GM18867 (cell line): Measurements from ENCODE around the gene CARS1.
A peak's percentile ranks its signal among the peaks of the same experiment; 100 is the strongest.
"Not testable (repeated sequence)": the region's sequence is repeated elsewhere in the genome, so short reads cannot be mapped to it uniquely, and the experiment has no call there.

Source experiments
- ATAC-seq: cut with Tn5 transposase; IDR thresholded peaks from one replicate; pipeline ENCODE4 v1.9.1; 2021; ENCODE audit warnings: mild to moderate bottlenecking, moderate library complexity; ENCODE audit not compliant: unreplicated experiment

The CARS1 gene

GRCh38 chr11:3063876-3064275, 6.7 kb upstream of the CARS1 start:
- not testable (repeated sequence) for ATAC-seq

- not testable (repeated sequence) for ATAC-seq
These were observed 6.2 kb upstream of the CARS1 start for GRCh38 chr11:3063432-3063831.

GRCh38 chr11:3060436-3061025, 3.3 kb upstream of the CARS1 start:
- ATAC-seq: no peak

- ATAC-seq: no peak
These were observed 1.8 kb upstream of the CARS1 start for GRCh38 chr11:3058753-3059664.

- peak; percentile 14 for ATAC-seq
These were observed 741 bp downstream of the CARS1 start for GRCh38 chr11:3056296-3057068.

- no peak for ATAC-seq
These were observed 1.3 kb downstream of the CARS1 start for GRCh38 chr11:3055891-3056290.

GRCh38 chr11:3052567-3052966, 4.7 kb downstream of the CARS1 start:
- no peak for ATAC-seq

GRCh38 chr11:3052109-3052479, 5.1 kb downstream of the CARS1 start:
- ATAC-seq: no peak

- ATAC-seq: no peak
These were observed 5.8 kb downstream of the CARS1 start for GRCh38 chr11:3051196-3052108.

- ATAC-seq: no peak
These were observed 6.6 kb downstream of the CARS1 start for GRCh38 chr11:3050386-3051195.

- peak; percentile 95 for ATAC-seq
These were observed 7.6 kb downstream of the CARS1 start for GRCh38 chr11:3049430-3050243.

GRCh38 chr11:3047637-3048036, 9.6 kb downstream of the CARS1 start:
- ATAC-seq: no peak

GRCh38 chr11:3046641-3047040, 10.6 kb downstream of the CARS1 start:
- no peak for ATAC-seq

GRCh38 chr11:3046190-3046589, 11.0 kb downstream of the CARS1 start:
- no peak for ATAC-seq

GRCh38 chr11:3044915-3045314, 12.3 kb downstream of the CARS1 start:
- no peak for ATAC-seq

- ATAC-seq: no peak
These were observed 13.2 kb downstream of the CARS1 start for GRCh38 chr11:3044004-3044403.

- no peak for ATAC-seq
These were observed 13.8 kb downstream of the CARS1 start for GRCh38 chr11:3043315-3043871.

GRCh38 chr11:3042496-3043314, 14.5 kb downstream of the CARS1 start:
- ATAC-seq: no peak
